HepG2 (cell line): ENCODE results near the gene ABCC3. TPM values are rescaled to one million over a fixed set of nuclear protein-coding genes. Genes with fewer than 3 reads are reported as not detected.

Source experiments
- ATAC-seq: fragments of 200-7000 bp; cut with Tn5 transposase; 3 replicates; pipeline ENCODE4 v1.9.1; 2020; ENCODE audit warnings: mild to moderate bottlenecking, moderate library complexity
- BruUV-seq: library from RNA; stranded (reverse); fragments of 400-500 nt; replicated peaks from 2 replicates; lab custom pipeline; 2021; lab: Mats Ljungman, UMichigan
- CTCF ChIA-PET: fragments of 300-600 bp; formaldehyde crosslinking; extraction: SDS; loops from one replicate; lab custom pipeline; 2021; ENCODE audit warnings: low total read pairs, inconsistent platforms, low intra/inter-chr PET ratio; lab: Yijun Ruan, JAX
- POLR2A ChIA-PET: fragments of 350-600 bp; sonication (Branson Sonifier 250); formaldehyde crosslinking; loops from one replicate; lab custom pipeline; 2020; ENCODE audit warnings: antibody characterized with exemption, inconsistent platforms; lab: Yijun Ruan, JAX
- DNase-seq: peaks from one replicate; pipeline ENCODE4 v3.0.0-alpha.2; 2015; ENCODE audit warnings: low spot score
- FAIRE-seq: peaks from 3 replicates; lab custom pipeline; 2011; peaks lifted over from hg19 to GRCh38; lab: Jason Lieb, UNC
- H2AFZ ChIP-seq: one replicate; pipeline ENCODE4 v1.6.1; 2011; ENCODE audit warnings: low read length, inconsistent platforms
- H3K27ac ChIP-seq: fragments of 300-600 bp; 3 replicates; pipeline ENCODE4 v1.8.0; 2011; ENCODE audit warnings: mixed run types, mild to moderate bottlenecking, mixed read lengths, low read length, inconsistent platforms; ENCODE audit not compliant: insufficient read depth; ENCODE audit errors: extremely low read length
- H3K27me3 ChIP-seq, 2 experiments: fragments of 200-600 bp in 1 of 2; 2 replicates in 1 of 2; 3 replicates in 1 of 2; pipeline versions ENCODE4 v1.6.0 to v1.8.0; 2011; ENCODE audit warnings: low read length in 2 of 2, mild to moderate bottlenecking in 2 of 2, moderate library complexity in 2 of 2, inconsistent platforms in 1 of 2; ENCODE audit not compliant: insufficient read depth in 2 of 2, control insufficient read depth in 1 of 2
- H3K36me3 ChIP-seq, 2 experiments: fragments of 200-600 bp in 1 of 2; replicated peaks in 1 of 2; 2 replicates in 1 of 2; 3 replicates in 1 of 2; pipeline versions ENCODE4 v1.5.1 to v1.8.0; 2011; ENCODE audit warnings: low read length in 2 of 2, inconsistent platforms in 1 of 2; ENCODE audit not compliant: insufficient read depth in 2 of 2, control insufficient read depth in 1 of 2
- H3K4me1 ChIP-seq: 2 replicates; pipeline ENCODE4 v1.5.1; 2012; ENCODE audit warnings: low read length, inconsistent platforms; ENCODE audit not compliant: insufficient read depth
- H3K4me2 ChIP-seq: 2 replicates; pipeline ENCODE4 v1.6.0; 2011; ENCODE audit warnings: low read depth, low read length, inconsistent platforms
- H3K4me3 ChIP-seq, 3 experiments: fragments of 200-600 bp in 1 of 3; sonication (generic), shearing (Covaris generic) in 1 of 3; replicated peaks in 1 of 3; 2 replicates each; pipeline ENCODE4 v1.5.1; 2011 to 2016; ENCODE audit warnings: low read length in 3 of 3, inconsistent platforms in 2 of 3, low read depth in 2 of 3, mild to moderate bottlenecking in 2 of 3, control low read depth in 1 of 3, mixed read lengths in 1 of 3; ENCODE audit not compliant: insufficient read depth in 1 of 3
- H3K79me2 ChIP-seq: one replicate; pipeline ENCODE4 v1.6.1; 2011; ENCODE audit warnings: low read length, inconsistent platforms; ENCODE audit not compliant: insufficient read depth
- H3K9ac ChIP-seq: 2 replicates; pipeline ENCODE4 v1.6.0; 2011; ENCODE audit warnings: mild to moderate bottlenecking, low read depth, low read length, inconsistent platforms; ENCODE audit not compliant: insufficient read depth
- H3K9me3 ChIP-seq: 2 replicates; pipeline ENCODE4 v1.5.1; 2012; ENCODE audit warnings: mild to moderate bottlenecking, low read length
- H4K20me1 ChIP-seq: 2 replicates; pipeline ENCODE4 v1.6.0; 2011; ENCODE audit warnings: inconsistent platforms, mild to moderate bottlenecking, low read length, moderate library complexity; ENCODE audit not compliant: insufficient read depth
- ADNP ChIP-seq: sonication (generic); formaldehyde crosslinking; IDR thresholded peaks from 2 replicates; pipeline ENCODE4 v1.4.0; 2020; ENCODE audit warnings: missing genetic modification reagents
- CREM ChIP-seq, 2 experiments: sonication (generic) in 1 of 2; formaldehyde crosslinking in 1 of 2; IDR thresholded peaks; 2 replicates each; pipeline versions ENCODE4 v1.4.0 to v1.6.1; 2016 to 2020; ENCODE audit warnings: antibody characterized with exemption in 1 of 2, mild to moderate bottlenecking in 1 of 2, missing genetic modification reagents in 1 of 2
- DNMT3B ChIP-seq: conservative IDR thresholded peaks from 2 replicates; pipeline ENCODE4 v1.6.1; 2016; ENCODE audit warnings: missing biosample characterization, control low read depth
- HOXA9 ChIP-seq: sonication (generic); formaldehyde crosslinking; IDR thresholded peaks from 2 replicates; pipeline ENCODE4 v1.8.1; 2022; ENCODE audit warnings: missing genetic modification reagents, mild to moderate bottlenecking, moderate library complexity, borderline replicate concordance
- POLR2G ChIP-seq: fragments of 200-400 bp; formaldehyde crosslinking; IDR thresholded peaks from 2 replicates; pipeline ENCODE4 v1.6.1; 2018; ENCODE audit warnings: mild to moderate bottlenecking, low read depth, low read length, moderate library complexity
- REL ChIP-seq: sonication (generic); formaldehyde crosslinking; conservative IDR thresholded peaks from 2 replicates; pipeline ENCODE4 v1.8.0; 2022; ENCODE audit warnings: mild to moderate bottlenecking, missing genetic modification reagents, moderate library complexity
- U2AF1 ChIP-seq: fragments of 200-400 bp; formaldehyde crosslinking; optimal IDR thresholded peaks from 2 replicates; pipeline ENCODE3; 2017; ENCODE audit warnings: mild to moderate bottlenecking, low read depth, low read length
- ZBTB20 ChIP-seq: sonication (generic); formaldehyde crosslinking; IDR thresholded peaks from 2 replicates; pipeline ENCODE4 v1.8.1; 2023; ENCODE audit warnings: missing genetic modification reagents, low read depth, mild to moderate bottlenecking, borderline replicate concordance
- ZFP37 ChIP-seq: sonication (generic); formaldehyde crosslinking; IDR thresholded peaks from 2 replicates; pipeline ENCODE4 v1.4.0; 2020; ENCODE audit warnings: missing genetic modification reagents, borderline replicate concordance
- ZNF879 ChIP-seq: sonication (generic); formaldehyde crosslinking; IDR thresholded peaks from 2 replicates; pipeline ENCODE4 v1.8.1; 2023; ENCODE audit warnings: missing genetic modification reagents
- WGBS: methylation state at CpG from one replicate; pipeline ENCODE4 v1.1.6; 2017; ENCODE audit warnings: low lambda C conversion rate; 5-methylcytosine and 5-hydroxymethylcytosine counted together
- in situ Hi-C: cut with HindIII; loops from 2 replicates; pipeline ENCODE4 v1.10.0; 2017; ENCODE audit warnings: low pct_unique_long_range_greater_than_20kb; ENCODE audit not compliant: extremely low pct_ligation_motif_present
- intact Hi-C: fragments of 100-400 bp; cut with micrococcal nuclease; formaldehyde crosslinking; loops from one replicate; pipeline ENCODE4 v1.10.0; 2022; ENCODE audit not compliant: unreplicated experiment
- polyA plus RNA-seq, 8 experiments: library from polyadenylated mRNA; depleted of rRNA in 3 of 8; stranded (reverse) in 7 of 8; unstranded in 1 of 8; fragments of >200 nt; fragmentation: Illumina TruSeq in 4 of 8; extraction: Trizol in 4 of 8; gene quantifications; 2 replicates each; pipeline versions ENCODE4 v1.2.1 to v1.2.3, GENCODE V29; 2011 to 2016; ENCODE audit warnings: low read depth in 4 of 8, missing spikeins in 1 of 8, mixed read lengths in 1 of 8; ENCODE audit not compliant: insufficient read depth in 1 of 8
- total RNA-seq, 5 experiments: library from RNA; depleted of rRNA; stranded (reverse); fragments of >200 nt; fragmentation: Illumina TruSeq; extraction: Trizol; gene quantifications; 2 replicates each; pipeline ENCODE4 v1.2.3, GENCODE V29; 2016; ENCODE audit warnings: low read depth in 1 of 5
- TF ChIP-seq, protein P1 (sequence below): sonication (generic); formaldehyde crosslinking; IDR thresholded peaks from 2 replicates; pipeline ENCODE4 v1.4.0; 2020; ENCODE audit warnings: missing genetic modification reagents, mild to moderate bottlenecking, borderline replicate concordance
- TF ChIP-seq, protein P2 (sequence below), 2 experiments: fragments of 450-650 bp in 1 of 2; sonication (generic) in 1 of 2; formaldehyde crosslinking in 1 of 2; IDR thresholded peaks; 2 replicates each; pipeline versions ENCODE4 v1.6.1 to v1.8.0; 2016 to 2022; ENCODE audit warnings: antibody characterized with exemption in 1 of 2, mild to moderate bottlenecking in 1 of 2, missing genetic modification reagents in 1 of 2

The ABCC3 gene
- total and polyA plus RNA-seq, 2 of the 13 experiments (the other 11 are each of a cell fraction or from before 2014, with no cell fraction given): 25.2 to 50.7 TPM

- no peaks in the 10 kb centered on the region for H4K20me1 ChIP-seq
- intact Hi-C loops (loop anchor here (2.0 kb wide), 1 partner anchor 17 kb away; no protein-coding TSS in a partner anchor), in situ Hi-C loops (no loop called here)
- FAIRE-seq: no peak
- 98% methylated on average over 12 of the region's 12 CpGs for WGBS
- no peaks in the 10 kb centered on the region for H3K79me2 ChIP-seq
- H3K4me2 ChIP-seq: no peak overlapping the region
- no peaks in the 10 kb centered on the region for H3K27me3 ChIP-seq
- CTCF ChIA-PET: no interaction called here
- POLR2A ChIA-PET: interaction anchor here (1.3 to 21.3 kb wide), 3 partner anchors 9 to 45 kb away, joined by 5 to 839 read pairs (median 6); partner anchors contain the start of gene ABCC3
- H3K4me1 ChIP-seq: peaks cover 57% of the 10 kb centered on the region
- no peak for DNase-seq
- no peak overlapping the region for H2AFZ ChIP-seq
- no TSS peak for BruUV-seq
- H3K9me3 ChIP-seq: no peaks in the 10 kb centered on the region
- no peak overlapping the region for H3K27ac ChIP-seq
- H3K36me3 ChIP-seq: no peaks in the 10 kb centered on the region
- ATAC-seq: no peak
- H3K9ac ChIP-seq: no peak overlapping the region
- H3K4me3 ChIP-seq: no peak overlapping the region
- TF ChIP-seq ZFP37 (CRISPR knock-in tag) (no peak), CREM (IDR thresholded peaks at IDR 0.05) (no peak), CREM (CRISPR knock-in tag; IDR thresholded peaks at IDR 0.05) (no peak), REL (CRISPR knock-in tag) (no peak), ADNP (CRISPR knock-in tag) (no peak), HOXA9 (CRISPR knock-in tag) (no peak), U2AF1 (no peak), ZNF879 (CRISPR knock-in tag) (no peak), DNMT3B (CRISPR knock-in tag) (no peak), ZBTB20 (CRISPR knock-in tag) (no peak), POLR2G (no peak)
- TF ChIP-seq, protein P1, sequence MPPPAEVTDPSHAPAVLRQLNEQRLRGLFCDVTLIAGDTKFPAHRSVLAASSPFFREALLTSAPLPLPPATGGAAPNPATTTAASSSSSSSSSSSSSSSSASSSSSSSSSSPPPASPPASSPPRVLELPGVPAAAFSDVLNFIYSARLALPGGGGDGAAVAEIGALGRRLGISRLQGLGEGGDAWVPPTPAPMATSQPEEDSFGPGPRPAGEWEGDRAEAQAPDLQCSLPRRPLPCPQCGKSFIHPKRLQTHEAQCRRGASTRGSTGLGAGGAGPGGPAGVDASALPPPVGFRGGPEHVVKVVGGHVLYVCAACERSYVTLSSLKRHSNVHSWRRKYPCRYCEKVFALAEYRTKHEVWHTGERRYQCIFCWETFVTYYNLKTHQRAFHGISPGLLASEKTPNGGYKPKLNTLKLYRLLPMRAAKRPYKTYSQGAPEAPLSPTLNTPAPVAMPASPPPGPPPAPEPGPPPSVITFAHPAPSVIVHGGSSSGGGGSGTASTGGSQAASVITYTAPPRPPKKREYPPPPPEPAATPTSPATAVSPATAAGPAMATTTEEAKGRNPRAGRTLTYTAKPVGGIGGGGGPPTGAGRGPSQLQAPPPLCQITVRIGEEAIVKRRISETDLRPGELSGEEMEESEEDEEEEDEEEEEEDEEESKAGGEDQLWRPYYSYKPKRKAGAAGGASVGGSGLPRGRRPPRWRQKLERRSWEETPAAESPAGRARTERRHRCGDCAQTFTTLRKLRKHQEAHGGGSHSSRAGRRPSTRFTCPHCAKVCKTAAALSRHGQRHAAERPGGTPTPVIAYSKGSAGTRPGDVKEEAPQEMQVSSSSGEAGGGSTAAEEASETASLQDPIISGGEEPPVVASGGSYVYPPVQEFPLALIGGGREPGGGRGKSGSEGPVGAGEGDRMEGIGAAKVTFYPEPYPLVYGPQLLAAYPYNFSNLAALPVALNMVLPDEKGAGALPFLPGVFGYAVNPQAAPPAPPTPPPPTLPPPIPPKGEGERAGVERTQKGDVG: no peak
- TF ChIP-seq, protein P2, sequence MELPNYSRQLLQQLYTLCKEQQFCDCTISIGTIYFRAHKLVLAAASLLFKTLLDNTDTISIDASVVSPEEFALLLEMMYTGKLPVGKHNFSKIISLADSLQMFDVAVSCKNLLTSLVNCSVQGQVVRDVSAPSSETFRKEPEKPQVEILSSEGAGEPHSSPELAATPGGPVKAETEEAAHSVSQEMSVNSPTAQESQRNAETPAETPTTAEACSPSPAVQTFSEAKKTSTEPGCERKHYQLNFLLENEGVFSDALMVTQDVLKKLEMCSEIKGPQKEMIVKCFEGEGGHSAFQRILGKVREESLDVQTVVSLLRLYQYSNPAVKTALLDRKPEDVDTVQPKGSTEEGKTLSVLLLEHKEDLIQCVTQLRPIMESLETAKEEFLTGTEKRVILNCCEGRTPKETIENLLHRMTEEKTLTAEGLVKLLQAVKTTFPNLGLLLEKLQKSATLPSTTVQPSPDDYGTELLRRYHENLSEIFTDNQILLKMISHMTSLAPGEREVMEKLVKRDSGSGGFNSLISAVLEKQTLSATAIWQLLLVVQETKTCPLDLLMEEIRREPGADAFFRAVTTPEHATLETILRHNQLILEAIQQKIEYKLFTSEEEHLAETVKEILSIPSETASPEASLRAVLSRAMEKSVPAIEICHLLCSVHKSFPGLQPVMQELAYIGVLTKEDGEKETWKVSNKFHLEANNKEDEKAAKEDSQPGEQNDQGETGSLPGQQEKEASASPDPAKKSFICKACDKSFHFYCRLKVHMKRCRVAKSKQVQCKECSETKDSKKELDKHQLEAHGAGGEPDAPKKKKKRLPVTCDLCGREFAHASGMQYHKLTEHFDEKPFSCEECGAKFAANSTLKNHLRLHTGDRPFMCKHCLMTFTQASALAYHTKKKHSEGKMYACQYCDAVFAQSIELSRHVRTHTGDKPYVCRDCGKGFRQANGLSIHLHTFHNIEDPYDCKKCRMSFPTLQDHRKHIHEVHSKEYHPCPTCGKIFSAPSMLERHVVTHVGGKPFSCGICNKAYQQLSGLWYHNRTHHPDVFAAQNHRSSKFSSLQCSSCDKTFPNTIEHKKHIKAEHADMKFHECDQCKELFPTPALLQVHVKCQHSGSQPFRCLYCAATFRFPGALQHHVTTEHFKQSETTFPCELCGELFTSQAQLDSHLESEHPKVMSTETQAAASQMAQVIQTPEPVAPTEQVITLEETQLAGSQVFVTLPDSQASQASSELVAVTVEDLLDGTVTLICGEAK (IDR thresholded peaks at IDR 0.05): no peak
- TF ChIP-seq, protein P2 (CRISPR knock-in tag; IDR thresholded peaks at IDR 0.05): no peak
These were observed 43.2 kb downstream of the ABCC3 start for GRCh38 chr17:50677851-50678375.
